Femur (tissue), 1 donor: ENCODE measurements around the gene HNRNPLL.

ENCODE experiments used
- DNase-seq: peaks from one replicate; pipeline ENCODE4 v3.0.0-alpha.2; 2017

The HNRNPLL gene

DNA sequence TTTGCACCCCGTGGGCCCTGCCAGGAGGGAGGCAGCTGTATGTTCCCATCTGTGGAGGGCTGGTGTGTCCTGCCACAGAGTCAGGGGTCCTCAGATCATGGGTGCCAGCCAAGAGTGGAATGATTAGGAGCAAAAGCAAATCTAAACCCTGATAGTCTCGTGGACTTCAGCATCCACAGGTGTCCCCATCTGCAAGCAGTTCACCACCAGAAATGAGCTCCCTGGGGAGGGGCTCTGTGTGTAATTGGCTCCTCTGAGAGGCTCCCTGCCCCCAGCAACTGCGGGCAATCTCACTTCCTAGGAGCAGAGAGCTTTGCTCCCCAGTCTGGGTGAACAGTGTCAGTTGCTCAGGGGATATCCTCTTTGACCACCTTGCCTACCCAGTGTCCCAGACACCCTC is 78.1 kb downstream of the HNRNPLL start:
- DNase-seq, result no peak

DNA sequence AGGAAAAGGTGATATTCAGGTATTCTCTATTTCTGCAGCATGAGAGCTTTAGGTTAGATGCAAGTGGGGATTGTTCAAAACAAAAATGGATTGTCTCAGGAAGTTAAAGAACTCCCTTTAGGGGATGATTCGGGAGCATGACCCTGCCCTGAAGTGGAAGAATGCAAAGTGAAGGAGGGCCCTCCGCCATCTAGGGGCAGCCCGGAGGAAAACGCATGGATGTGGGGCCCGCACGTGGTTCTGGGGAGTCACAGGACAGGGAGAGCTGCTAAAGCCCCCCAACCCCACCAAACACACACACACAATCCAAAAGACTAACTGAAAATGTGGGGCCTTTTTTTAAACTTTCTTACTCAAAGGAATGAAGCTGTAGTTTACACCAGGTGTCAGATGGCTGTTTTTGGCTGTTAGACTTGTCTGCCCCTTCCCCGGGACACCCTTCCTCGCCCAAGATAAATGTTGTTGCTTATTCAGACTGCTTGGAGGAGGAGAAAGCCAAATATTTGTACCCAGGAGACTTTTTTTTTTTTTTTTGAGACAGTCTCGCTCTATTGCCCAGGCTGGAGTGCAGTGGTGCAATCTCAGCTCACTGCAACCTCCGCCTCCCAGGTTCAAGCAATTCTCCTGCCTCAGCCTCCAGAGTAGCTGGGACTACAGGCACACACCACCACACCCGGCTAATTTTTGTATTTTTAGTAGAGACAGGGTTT is 78.8 kb downstream of the HNRNPLL start:
- DNase-seq, result no peak

DNA sequence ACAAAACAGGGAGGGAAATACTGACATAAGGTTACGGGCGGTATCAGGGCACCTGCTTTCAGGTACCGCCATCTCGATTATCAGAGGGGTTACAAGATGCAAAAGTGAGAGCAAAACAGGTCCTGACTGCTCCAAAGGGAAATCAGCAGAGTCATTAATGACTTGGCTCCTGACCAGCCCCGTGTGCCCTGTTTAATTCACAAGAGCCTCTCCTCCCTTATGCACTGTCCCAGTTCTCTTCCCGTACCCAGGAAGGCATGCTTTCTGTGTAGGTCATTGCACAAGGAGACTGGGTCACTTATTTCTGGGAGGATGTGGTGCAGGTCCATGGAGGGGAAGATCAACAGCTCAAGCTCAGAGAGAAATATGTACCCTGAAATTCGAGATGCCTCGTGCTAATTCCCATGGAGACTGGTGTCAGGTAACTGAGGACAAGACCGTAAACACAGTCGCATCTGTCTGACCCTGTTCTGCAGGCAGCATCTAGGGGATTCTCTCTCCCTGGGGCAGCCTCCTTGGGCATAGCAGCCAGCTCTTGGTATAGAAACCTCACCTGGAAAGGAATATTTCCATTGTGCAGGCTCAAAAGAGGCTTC is 79.9 kb downstream of the HNRNPLL start:
- DNase-seq, result no peak

DNA sequence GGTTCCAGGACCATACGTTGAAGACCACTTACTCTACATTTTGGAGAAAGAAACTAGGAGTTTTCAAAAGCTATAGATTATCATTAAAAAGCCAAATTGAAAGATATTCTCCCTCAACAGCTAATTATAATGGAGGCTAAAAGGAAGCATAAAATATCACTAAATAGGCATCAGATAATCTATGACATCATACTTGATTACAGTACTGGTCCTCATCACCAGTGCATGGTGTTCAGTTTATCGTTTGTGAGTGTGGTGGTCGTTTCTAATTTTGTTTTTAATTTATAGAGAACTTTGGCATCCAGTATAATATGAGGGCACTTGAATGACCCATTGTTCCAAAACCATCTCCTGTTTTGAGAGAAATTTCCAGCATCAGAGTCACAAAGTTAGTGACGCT is 80.9 kb downstream of the HNRNPLL start:
- DNase-seq, result no peak

DNA sequence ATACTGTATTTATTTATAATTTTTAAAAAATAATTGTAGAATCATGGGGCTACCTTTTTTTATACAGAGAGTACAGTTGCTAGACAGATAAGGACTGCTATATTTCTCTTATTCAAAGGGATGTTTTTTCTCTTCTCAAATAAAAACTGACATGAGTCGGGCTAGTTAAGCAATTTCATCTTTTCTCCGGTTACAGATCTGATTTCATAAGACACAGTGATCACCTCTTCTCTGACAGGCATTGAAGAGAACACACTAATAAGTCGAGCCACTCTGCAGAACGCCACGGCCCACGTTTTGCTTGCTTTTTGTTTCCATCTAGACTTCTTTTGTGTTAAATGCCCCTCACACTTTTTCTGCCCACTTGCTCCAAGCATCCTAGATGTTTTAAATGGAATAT is 85.4 kb downstream of the HNRNPLL start:
- DNase-seq, result no peak

DNA sequence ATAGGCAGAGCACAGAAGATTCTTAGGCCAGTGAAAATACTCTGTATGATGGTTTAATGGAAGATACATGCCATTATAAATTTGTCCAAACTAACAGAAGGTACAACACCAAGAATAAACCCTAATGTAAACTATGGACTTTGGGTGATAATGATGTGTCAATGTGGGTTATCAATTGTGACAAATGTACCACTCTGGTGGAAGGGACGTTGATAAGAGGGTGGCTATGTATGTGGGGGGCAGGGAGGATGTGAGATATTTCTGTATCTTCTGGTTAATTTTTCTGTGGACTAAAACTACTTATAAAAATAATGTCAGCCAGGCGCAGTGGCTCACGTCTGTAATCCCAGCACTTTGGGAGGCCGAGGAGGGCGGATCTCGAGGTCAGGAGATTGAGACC is 86.2 kb downstream of the HNRNPLL start:
- no peak for DNase-seq

DNA sequence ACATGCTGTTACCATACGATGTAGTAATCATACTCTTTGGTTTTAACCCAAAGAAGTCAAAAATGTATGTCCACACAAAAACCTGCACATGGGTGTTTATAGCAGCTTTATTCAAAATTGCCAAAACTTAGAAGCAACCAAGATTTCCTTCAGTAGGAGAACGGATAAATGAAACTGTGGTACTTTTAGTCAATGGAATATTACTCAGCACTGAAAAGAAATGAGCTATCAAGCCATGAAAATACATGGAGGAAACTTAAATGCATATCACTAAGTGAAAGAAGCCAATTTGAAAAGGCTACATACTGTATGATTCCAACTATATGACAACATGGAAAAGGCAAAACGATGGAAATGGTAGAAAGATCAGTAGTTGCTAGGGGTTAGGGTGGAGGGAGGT is 86.6 kb downstream of the HNRNPLL start:
- no peak for DNase-seq

DNA sequence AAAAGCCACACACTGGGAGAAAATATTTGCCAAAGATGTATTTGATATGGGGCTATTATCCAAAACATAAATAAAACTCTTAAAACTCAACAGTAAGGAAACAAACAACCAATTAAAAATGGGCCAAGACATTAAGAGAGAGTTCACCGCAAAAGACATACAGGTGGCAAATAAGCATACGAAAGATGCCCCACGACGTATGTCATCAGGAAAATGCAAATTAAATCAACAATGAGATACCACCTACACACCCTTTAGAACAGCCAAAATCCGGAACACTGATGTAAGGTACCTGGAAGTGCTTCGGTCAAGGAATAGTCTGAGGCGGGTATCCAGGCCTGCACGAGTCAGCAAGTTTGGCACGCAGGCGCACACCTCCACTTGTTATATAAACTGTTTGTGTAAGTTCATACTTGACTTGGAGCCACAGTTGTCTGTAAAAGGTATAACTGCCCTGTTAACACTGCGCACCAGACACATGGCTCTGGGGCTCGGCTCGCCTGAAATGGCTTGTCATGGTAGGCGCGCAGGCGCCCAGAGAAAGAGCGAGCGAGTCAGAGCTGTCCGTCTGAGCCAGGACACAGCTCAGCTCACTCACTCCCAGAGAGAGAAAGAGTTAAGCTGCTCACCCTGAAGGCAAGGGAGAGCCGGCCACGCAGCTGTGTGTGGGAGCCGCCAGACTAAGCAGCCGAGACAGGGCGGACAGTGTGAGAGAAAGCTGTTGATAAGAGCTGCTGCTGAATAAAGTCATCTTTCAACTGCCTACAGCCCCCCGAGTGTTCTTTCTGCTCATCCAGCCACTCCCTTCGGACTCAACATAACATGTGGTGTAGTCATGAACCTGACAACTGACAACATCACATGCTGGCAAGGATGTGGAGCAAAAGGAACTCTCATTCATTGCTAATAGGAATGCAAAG is 87.3 kb downstream of the HNRNPLL start:
- peak; percentile 61 for DNase-seq

DNA sequence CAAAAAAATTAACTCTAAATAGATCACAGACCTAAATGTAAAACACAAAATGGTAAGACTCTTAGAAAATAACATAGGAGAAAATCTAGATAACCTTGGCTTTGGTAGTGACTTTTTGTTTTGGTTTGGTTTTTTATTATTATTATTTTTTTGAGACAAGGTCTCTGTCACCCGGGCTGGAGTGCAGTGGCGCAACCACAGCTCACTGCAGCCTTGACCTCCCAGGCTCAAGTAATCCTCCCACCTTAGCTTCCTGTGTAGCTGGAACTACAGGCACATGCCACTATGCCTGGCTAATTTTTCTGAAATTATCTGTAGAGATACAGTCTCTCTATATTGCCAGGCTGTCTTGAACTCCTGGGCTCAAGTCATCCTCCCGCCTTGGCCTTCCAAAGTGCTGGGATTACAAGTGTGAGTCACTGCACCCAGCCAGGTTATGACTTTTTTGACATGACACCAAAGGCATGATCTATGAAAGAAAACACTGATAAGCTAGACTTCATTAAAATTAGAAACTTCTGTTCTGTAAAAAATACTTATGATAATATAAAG is 88.0 kb downstream of the HNRNPLL start:
- DNase-seq, result no peak

DNA sequence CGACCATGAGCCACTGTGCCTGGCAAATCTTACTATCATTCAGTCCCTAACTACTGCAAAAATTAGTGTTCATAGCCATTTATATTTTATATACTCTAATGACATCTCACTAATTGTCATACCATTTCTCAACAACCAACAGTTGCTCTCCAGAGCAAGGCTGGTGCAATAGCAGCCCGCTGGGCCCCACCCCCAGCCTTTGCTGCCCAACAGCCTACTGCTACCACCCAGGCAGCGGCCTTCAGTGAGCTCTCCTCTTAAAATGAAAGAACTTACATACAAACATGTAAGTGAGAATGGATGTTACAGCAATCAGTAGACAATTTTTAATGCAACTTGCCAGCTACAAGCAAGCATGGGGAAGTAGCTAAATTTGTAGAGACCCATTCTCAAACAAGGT is 90.5 kb downstream of the HNRNPLL start:
- DNase-seq, result no peak
